Neuron (in vitro differentiated cells): ENCODE measurements around the gene NEMF.

ENCODE experiments used
- H2AFZ ChIP-seq: one replicate; pipeline ENCODE4 v1.6.1; 2013; ENCODE audit warnings: low read depth, mild to moderate bottlenecking, inconsistent platforms, low read length, moderate library complexity
- H3K27me3 ChIP-seq: one replicate; pipeline ENCODE4 v1.6.1; 2013; ENCODE audit warnings: low read length; ENCODE audit not compliant: insufficient read depth
- H3K36me3 ChIP-seq: one replicate; pipeline ENCODE4 v1.6.1; 2013; ENCODE audit warnings: low read length; ENCODE audit not compliant: insufficient read depth
- H3K4me1 ChIP-seq: one replicate; pipeline ENCODE4 v1.6.1; 2013; ENCODE audit warnings: low read length; ENCODE audit not compliant: insufficient read depth
- H3K4me3 ChIP-seq: 2 replicates; pipeline ENCODE4 v1.5.1; 2013; ENCODE audit warnings: mild to moderate bottlenecking, low read length, moderate library complexity
- H3K9me3 ChIP-seq: one replicate; pipeline ENCODE4 v1.6.1; 2013; ENCODE audit warnings: low read length

The NEMF gene

DNA sequence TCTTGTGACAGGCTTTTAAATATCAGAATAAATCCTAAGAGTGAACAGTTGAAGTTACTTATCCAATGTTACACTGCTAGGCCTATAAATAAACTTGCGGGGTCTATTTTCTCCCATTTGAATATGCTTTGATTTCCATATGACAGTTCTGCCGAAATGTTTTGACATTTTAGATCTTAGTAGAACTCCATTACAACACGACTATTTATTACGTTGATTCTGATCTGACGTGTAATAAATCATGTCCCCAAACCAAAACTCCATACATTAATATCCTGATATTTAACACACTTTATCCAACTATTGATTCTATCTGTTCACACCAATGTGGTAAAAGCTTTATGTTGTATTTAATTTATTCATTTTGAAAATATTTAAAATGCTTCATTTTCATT lies 16.1 kb upstream of the NEMF start:
- Histone ChIP-seq H3K9me3 (no peaks in the 10 kb centered on the region), H3K36me3 (no peaks in the 10 kb centered on the region), H3K4me1 (peaks cover 12% of the 10 kb centered on the region), H2AFZ (peak overlapping the region; percentile 87), H3K27me3 (no peaks in the 10 kb centered on the region), H3K4me3 (peak overlapping the region; percentile 67)

DNA sequence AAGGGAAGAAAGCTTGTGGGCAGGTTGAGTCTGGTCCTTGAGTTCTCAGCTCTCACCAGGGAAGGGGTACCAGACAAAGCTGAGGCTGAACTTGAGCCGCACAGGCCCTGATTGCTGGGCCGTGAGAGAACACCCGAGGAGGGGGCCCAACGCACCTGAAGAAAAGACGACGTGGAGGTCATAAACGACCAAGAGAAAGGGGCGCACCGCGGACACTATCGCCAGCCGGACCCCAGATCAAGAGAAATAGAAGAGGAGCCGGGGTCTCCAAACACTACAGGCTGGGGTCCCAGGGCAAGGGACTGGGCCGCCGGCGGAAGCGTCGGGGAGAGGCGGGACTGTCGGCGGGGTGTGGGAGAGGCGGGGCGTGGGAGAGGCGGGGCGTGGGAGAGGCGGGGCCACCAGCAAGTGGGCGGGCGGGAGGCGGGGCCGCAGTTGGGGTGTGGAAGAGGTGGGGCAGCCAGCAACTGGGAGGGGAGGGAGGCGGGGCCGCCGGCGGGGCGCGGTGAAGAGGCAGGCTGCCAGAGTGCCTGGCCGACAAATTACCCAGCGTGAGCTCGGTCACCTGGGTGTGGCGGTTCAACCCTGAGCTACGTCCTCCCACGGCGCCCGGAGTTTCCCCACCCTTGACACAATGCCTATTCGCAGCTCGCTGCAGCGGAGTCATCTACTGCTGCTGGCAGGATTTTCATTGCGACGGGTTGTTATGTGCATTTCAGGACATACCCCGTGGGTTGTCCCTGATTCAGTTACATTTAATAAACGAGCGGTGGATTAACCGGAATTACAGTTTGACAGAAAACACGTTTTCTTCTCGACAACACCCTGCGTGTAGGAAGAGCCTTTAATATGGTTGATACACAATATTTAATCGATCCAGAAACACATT lies 15.5 kb upstream of the NEMF start:
- Histone ChIP-seq H3K36me3 (no peaks in the 10 kb centered on the region), H3K27me3 (no peaks in the 10 kb centered on the region), H3K4me3 (peak overlapping the region; percentile 67), H2AFZ (peak overlapping the region; percentile 87), H3K4me1 (peaks cover 15% of the 10 kb centered on the region), H3K9me3 (no peaks in the 10 kb centered on the region)

DNA sequence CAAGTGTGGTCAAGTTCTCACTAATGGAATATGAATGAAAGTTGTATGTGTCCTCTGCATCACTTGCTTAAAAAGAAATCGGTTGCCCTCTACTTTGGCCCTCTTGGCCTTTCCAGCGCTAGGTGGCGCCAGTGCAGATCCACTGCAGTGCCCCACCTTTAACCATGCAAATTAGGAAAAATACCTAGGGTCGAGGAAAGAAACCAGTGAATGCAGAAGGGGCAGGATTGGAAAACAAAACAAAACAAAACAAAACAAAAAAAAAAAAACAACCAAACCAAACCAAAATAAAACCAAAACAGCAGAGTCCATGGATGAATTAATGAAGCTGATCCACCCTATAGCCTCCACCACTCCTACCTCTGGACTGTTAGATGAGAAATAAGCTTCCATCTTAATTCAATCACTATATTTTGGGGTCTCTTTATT lies 12.9 kb upstream of the NEMF start:
- Histone ChIP-seq H3K9me3 (no peaks in the 10 kb centered on the region), H2AFZ (no peak overlapping the region), H3K4me3 (no peak overlapping the region), H3K36me3 (no peaks in the 10 kb centered on the region), H3K27me3 (no peaks in the 10 kb centered on the region), H3K4me1 (peaks cover 21% of the 10 kb centered on the region)

- Histone ChIP-seq H3K4me3 (peak overlapping the region; percentile 86), H3K27me3 (no peaks in the 10 kb centered on the region), H3K4me1 (peaks cover 20% of the 10 kb centered on the region), H3K36me3 (no peaks in the 10 kb centered on the region), H2AFZ (peak overlapping the region; percentile 35), H3K9me3 (no peaks in the 10 kb centered on the region)
Observed at GRCh38 chr14:49863487-49864281, 11.1 kb upstream of the NEMF start.

GRCh38 chr14:49862089-49862673 lies 9.6 kb upstream of the NEMF start:
- H3K4me3 ChIP-seq = peak overlapping the region; percentile 80
- no peaks in the 10 kb centered on the region for H3K9me3 ChIP-seq
- H3K4me1 ChIP-seq = peaks cover 15% of the 10 kb centered on the region
- H2AFZ ChIP-seq = peak overlapping the region; percentile 80
- H3K36me3 ChIP-seq = no peaks in the 10 kb centered on the region
- H3K27me3 ChIP-seq = no peaks in the 10 kb centered on the region

DNA sequence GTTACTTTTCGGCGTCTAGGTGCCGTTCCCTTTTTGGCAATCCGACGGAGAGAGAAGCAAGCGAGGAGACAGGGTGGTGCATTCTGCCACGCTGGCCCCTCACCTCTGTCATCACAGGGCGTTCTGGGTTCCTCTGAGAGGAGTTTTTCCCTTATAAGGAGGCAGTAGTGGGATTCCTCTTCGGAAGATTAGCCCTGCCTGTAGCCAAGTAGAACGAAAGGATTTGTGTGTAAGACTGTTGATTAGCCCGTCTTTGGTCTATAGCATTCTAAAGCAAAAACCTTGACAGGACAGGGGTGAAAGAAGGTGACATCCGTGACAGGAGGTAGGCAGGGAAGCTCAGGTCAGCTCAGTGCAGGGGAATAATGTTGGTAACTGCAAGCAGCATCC lies 9.1 kb upstream of the NEMF start:
- H3K36me3 ChIP-seq = no peaks in the 10 kb centered on the region
- no peaks in the 10 kb centered on the region for H3K27me3 ChIP-seq
- peaks cover 15% of the 10 kb centered on the region for H3K4me1 ChIP-seq
- peak overlapping the region; percentile 80 for H3K4me3 ChIP-seq
- peak overlapping the region; percentile 80 for H2AFZ ChIP-seq
- no peaks in the 10 kb centered on the region for H3K9me3 ChIP-seq

GRCh38 chr14:49860988-49861698 lies 8.6 kb upstream of the NEMF start:
- Histone ChIP-seq H3K4me1 (peaks cover 15% of the 10 kb centered on the region), H2AFZ (peak overlapping the region; percentile 80), H3K36me3 (no peaks in the 10 kb centered on the region), H3K27me3 (no peaks in the 10 kb centered on the region), H3K9me3 (no peaks in the 10 kb centered on the region), H3K4me3 (peak overlapping the region; percentile 80)

DNA sequence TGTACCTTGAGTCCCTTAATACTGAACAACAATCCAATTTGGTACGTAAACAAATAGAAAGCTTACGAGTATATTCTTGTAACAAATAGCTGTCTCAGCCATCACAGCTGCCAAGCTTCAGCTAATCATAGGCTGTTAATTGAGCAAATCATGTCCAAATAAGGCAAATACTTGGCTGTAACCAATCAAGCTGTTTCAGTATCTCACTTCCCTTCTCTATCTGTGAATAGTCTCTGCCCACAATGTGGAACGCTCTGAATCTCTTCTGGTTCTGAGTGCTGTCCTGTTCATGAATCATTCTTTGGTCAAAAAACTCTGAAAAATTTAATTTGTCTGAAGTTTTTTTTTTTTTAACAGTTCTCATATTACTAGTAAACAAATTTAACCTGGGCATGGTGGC lies 5.8 kb upstream of the NEMF start:
- no peaks in the 10 kb centered on the region for H3K27me3 ChIP-seq

DNA sequence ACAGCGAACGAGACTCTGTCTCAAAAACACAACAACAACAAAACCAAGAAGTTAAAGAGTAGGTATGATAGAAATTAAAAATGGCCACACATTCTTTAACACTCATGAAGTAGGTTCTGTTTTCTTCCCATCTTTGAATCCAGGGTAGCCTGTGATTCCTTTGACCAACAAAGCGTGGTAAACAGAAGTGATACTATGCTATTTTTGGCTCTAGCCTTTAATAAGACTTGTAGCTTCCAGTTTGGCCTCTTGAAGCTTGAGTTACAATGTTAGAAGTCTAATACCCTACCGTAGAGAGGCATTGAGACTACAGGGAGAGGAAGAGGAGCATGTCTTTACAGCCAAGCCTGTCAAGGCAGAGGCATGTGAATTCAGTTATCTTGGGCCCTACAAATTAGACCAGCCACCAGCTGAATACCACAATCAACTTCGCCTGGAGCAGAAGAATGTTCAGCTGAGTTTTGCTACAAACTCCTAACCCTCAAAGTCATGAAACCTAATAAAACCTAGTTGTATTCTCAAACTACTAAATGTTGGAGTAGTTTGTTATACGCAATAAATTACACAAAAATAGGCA lies 4.9 kb upstream of the NEMF start:
- Histone ChIP-seq H3K4me3 (no peak overlapping the region), H3K9me3 (no peaks in the 10 kb centered on the region), H3K27me3 (no peaks in the 10 kb centered on the region), H3K4me1 (peaks cover 6% of the 10 kb centered on the region), H2AFZ (no peak overlapping the region), H3K36me3 (no peaks in the 10 kb centered on the region)

More for the DNA sequence above, 5.8 kb upstream of the NEMF start:
- H3K9me3 ChIP-seq = no peaks in the 10 kb centered on the region
- H3K4me3 ChIP-seq = no peak overlapping the region
- H2AFZ ChIP-seq = no peak overlapping the region
- peaks cover 6% of the 10 kb centered on the region for H3K4me1 ChIP-seq
- H3K36me3 ChIP-seq = no peaks in the 10 kb centered on the region

DNA sequence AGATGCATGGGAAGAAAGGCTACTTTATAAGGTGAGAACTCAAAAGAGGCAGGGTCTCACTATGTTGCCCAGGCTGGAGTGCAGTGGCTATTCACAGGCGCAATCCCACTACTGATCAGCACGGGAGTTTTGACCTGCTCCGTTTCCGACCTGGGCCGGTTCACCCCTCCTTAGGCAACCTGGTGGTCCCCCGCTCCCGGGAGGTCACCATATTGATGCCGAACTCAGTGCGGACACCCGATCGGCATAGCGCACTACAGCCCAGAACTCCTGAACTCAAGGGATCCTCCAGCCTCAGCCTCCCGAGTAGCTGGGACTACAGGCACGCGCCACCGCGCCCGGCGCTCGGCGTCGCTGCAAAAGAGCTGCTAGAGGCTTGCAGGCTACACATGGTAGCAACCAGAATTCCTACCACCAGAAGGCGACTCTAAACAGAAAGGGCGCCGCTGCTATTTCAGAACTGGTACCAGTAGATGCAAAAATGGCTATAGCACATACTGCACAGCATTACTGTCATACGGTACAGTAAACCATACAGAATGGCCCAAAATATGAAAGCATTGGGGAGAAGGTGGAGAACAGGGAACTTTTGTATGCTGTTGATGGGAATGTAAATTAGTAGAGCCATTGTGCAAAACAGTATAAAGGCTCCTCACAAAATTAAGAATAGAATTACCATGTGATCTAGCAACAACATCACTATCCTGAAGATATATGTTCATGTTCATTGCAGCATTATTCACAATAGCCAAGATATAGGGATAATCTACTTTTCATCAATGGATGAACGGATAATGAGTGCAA lies 1.2 kb upstream of the NEMF start:
- H3K4me3 ChIP-seq = peak overlapping the region; percentile 58
- H3K9me3 ChIP-seq = no peaks in the 10 kb centered on the region
- no peaks in the 10 kb centered on the region for H3K27me3 ChIP-seq
- H3K36me3 ChIP-seq = peaks cover 20% of the 10 kb centered on the region
- no peak overlapping the region for H2AFZ ChIP-seq
- peaks cover 6% of the 10 kb centered on the region for H3K4me1 ChIP-seq

DNA sequence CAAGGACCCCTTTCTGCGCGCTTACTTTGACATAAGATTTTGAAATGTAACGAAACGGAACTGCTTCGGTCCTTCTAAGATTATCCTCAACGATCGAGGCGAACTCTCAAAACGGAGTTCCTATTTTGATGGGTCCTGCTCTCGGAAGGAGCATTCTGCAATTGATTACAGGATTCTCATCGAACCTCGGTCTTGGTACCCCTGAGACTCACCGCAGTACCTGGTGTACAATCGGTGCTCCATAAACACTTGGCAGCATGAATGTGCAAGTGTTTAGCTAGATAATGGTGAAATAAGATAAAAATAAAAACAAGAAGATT lies 530 bp upstream of the NEMF start:
- H3K9me3 ChIP-seq = no peaks in the 10 kb centered on the region
- H2AFZ ChIP-seq = peak overlapping the region; percentile 83
- H3K36me3 ChIP-seq = peaks cover 24% of the 10 kb centered on the region
- H3K4me3 ChIP-seq = peak overlapping the region; percentile 58
- no peaks in the 10 kb centered on the region for H3K27me3 ChIP-seq
- H3K4me1 ChIP-seq = peaks cover 6% of the 10 kb centered on the region

GRCh38 chr14:49851813-49852212 lies 775 bp downstream of the NEMF start:
- H3K9me3 ChIP-seq = no peaks in the 10 kb centered on the region
- no peaks in the 10 kb centered on the region for H3K27me3 ChIP-seq
- no peak overlapping the region for H2AFZ ChIP-seq
- peak overlapping the region; percentile 58 for H3K4me3 ChIP-seq
- H3K36me3 ChIP-seq = peaks cover 27% of the 10 kb centered on the region
- peaks cover 6% of the 10 kb centered on the region for H3K4me1 ChIP-seq
